ENCODE results near the gene EXOC6B.

DNA sequence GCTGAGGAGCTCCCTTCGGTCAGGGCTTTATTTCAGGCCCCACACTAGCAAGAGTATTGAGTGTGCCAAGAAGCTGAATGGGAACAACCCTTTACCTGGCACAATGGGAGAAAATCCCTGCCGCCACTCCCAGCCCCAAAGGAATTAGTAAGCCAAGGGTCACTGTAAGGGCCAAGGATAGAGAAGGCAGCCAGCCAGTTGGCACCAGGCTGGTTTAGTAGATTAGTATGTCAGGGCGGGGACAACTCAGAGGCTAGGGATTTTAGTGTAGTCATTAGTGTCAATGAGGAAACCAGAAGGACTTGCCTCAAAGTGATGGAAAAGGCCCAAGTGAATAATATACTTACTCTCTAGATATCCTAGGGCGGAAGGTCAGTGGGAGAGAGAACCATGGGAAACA lies 643.3 kb downstream of the EXOC6B start:
- TF ChIP-seq, protein P1, sequence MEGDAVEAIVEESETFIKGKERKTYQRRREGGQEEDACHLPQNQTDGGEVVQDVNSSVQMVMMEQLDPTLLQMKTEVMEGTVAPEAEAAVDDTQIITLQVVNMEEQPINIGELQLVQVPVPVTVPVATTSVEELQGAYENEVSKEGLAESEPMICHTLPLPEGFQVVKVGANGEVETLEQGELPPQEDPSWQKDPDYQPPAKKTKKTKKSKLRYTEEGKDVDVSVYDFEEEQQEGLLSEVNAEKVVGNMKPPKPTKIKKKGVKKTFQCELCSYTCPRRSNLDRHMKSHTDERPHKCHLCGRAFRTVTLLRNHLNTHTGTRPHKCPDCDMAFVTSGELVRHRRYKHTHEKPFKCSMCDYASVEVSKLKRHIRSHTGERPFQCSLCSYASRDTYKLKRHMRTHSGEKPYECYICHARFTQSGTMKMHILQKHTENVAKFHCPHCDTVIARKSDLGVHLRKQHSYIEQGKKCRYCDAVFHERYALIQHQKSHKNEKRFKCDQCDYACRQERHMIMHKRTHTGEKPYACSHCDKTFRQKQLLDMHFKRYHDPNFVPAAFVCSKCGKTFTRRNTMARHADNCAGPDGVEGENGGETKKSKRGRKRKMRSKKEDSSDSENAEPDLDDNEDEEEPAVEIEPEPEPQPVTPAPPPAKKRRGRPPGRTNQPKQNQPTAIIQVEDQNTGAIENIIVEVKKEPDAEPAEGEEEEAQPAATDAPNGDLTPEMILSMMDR (IDR thresholded peaks at IDR 0.05): no peak
- TF ChIP-seq, protein P2, sequence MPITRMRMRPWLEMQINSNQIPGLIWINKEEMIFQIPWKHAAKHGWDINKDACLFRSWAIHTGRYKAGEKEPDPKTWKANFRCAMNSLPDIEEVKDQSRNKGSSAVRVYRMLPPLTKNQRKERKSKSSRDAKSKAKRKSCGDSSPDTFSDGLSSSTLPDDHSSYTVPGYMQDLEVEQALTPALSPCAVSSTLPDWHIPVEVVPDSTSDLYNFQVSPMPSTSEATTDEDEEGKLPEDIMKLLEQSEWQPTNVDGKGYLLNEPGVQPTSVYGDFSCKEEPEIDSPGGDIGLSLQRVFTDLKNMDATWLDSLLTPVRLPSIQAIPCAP (CRISPR knock-in tag; IDR thresholded peaks at IDR 0.05): no peak
- TF ChIP-seq ZNF219 (CRISPR knock-in tag; IDR thresholded peaks at IDR 0.05; ENCODE audit: borderline replicate concordance) (no peak), KAT7 (CRISPR knock-in tag; IDR thresholded peaks at IDR 0.05; ENCODE audit: borderline replicate concordance) (no peak), NFYB (CRISPR knock-in tag; conservative IDR thresholded peaks at IDR 0.05; ENCODE audit: low read depth) (no peak), ZNF232 (CRISPR knock-in tag; IDR thresholded peaks at IDR 0.05) (no peak)
